ENCODE measurements around the gene RDH14.

The RDH14 gene

GRCh38 chr2:18566145-18566769 is 5.8 kb upstream of the RDH14 start:
- no peak for DNase-seq (ENCODE audit: low read depth)

- DNase-seq (ENCODE audit: low read depth): no peak
Observed at GRCh38 chr2:18560797-18561085, 288 bp upstream of the RDH14 start.

GRCh38 chr2:18559531-18560030 is 872 bp downstream of the RDH14 start:
- DNase-seq (ENCODE audit: low read depth): no peak

GRCh38 chr2:18558458-18558857 is 2.0 kb downstream of the RDH14 start:
- no peak for DNase-seq (ENCODE audit: low read depth)

GRCh38 chr2:18557121-18557520 is 3.3 kb downstream of the RDH14 start:
- no peak for DNase-seq (ENCODE audit: low read depth)

- no peak for DNase-seq (ENCODE audit: low read depth)
Observed at GRCh38 chr2:18552351-18553077, 7.9 kb downstream of the RDH14 start.

GRCh38 chr2:18551623-18552022 is 8.8 kb downstream of the RDH14 start:
- DNase-seq (ENCODE audit: low read depth): no peak

GRCh38 chr2:18551169-18551568 is 9.3 kb downstream of the RDH14 start:
- no peak for DNase-seq (ENCODE audit: low read depth)

GRCh38 chr2:18550433-18550832 is 10.0 kb downstream of the RDH14 start:
- no peak for DNase-seq (ENCODE audit: low read depth)

- no peak for DNase-seq (ENCODE audit: low read depth)
Observed at GRCh38 chr2:18549083-18549482, 11.4 kb downstream of the RDH14 start.

GRCh38 chr2:18548621-18549020 is 11.8 kb downstream of the RDH14 start:
- no peak for DNase-seq (ENCODE audit: low read depth)

GRCh38 chr2:18546567-18546966 is 13.9 kb downstream of the RDH14 start:
- DNase-seq (ENCODE audit: low read depth): no peak

GRCh38 chr2:18545384-18545783 is 15.1 kb downstream of the RDH14 start:
- no peak for DNase-seq (ENCODE audit: low read depth)

- no peak for DNase-seq (ENCODE audit: low read depth)
Observed at GRCh38 chr2:18544171-18544570, 16.3 kb downstream of the RDH14 start.

GRCh38 chr2:18540872-18541271 is 19.6 kb downstream of the RDH14 start:
- no peak for DNase-seq (ENCODE audit: low read depth)

- DNase-seq (ENCODE audit: low read depth): no peak
Observed at GRCh38 chr2:18536697-18537096, 23.8 kb downstream of the RDH14 start.

GRCh38 chr2:18536100-18536499 is 24.4 kb downstream of the RDH14 start:
- DNase-seq (ENCODE audit: low read depth): no peak

- DNase-seq (ENCODE audit: low read depth): no peak
Observed at GRCh38 chr2:18531194-18531593, 29.3 kb downstream of the RDH14 start.

- DNase-seq (ENCODE audit: low read depth): no peak
Observed at GRCh38 chr2:18527822-18528221, 32.6 kb downstream of the RDH14 start.

GRCh38 chr2:18527326-18527725 is 33.1 kb downstream of the RDH14 start:
- DNase-seq (ENCODE audit: low read depth): no peak

GRCh38 chr2:18526429-18526828 is 34.0 kb downstream of the RDH14 start:
- no peak for DNase-seq (ENCODE audit: low read depth)

- DNase-seq (ENCODE audit: low read depth): no peak
Observed at GRCh38 chr2:18525852-18526251, 34.6 kb downstream of the RDH14 start.

GRCh38 chr2:18525236-18525635 is 35.2 kb downstream of the RDH14 start:
- no peak for DNase-seq (ENCODE audit: low read depth)
